ENCODE data around the gene SLC13A2.
A peak's percentile ranks its signal among the peaks of the same experiment; 100 is the strongest.

Gene SLC13A2

GRCh38 chr17:28494445-28495188 is 21.2 kb downstream of the SLC13A2 start:
- peak; percentile 86 for DNase-seq

- DNase-seq, result no peak
Observed at GRCh38 chr17:28495635-28496034, 22.2 kb downstream of the SLC13A2 start.

GRCh38 chr17:28497931-28498330 is 24.5 kb downstream of the SLC13A2 start:
- DNase-seq, result no peak

DNA sequence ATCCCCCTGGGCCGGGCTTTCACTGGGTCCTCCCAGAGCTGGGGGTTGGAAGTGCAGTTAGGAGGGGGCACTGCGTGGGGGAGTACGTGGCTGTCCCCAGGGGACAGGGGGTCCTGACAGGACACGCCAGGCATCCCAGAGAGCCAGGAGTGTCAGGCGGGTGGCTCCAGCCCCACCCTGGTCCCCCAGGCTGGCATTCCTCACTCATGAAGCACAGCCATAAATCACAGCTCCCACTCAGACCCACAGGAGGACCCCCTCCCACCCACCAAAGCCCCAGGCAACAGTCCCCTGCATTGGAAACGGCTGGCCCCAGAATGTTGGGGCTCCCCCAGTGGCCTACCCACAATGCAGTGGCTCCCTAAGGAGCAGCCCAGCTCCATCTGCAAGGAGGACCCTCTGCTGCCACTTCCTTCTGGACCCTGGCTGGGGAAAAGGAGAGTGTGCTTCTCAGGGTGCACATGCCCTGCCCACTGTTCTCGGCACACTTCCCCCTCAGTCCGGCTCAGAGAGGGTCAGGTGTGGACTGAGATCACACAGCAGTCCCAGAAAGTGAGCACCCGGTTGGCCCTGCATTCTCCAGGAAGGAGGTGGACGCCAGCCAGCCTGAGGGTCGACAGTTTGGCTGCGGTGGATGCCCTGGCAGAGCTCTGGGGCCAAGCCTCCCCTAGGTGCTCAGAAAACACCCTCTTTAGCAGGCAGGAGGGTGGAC is 25.4 kb downstream of the SLC13A2 start:
- no peak for DNase-seq

DNA sequence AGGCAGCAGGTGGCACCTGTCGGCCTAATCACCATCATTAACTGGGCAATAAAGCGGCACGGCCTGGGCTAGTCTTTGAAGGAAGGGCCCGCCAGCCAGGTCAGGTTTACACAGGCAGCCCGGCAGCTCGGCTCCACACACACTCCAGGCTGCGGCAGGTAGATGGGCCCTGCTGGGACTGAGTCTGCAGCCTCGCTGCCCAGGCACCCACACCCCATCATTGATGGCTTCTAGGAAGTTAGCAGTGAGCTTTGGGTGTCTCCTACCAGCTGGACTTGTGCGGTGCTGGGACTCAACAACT is 25.9 kb downstream of the SLC13A2 start:
- no peak for DNase-seq

DNA sequence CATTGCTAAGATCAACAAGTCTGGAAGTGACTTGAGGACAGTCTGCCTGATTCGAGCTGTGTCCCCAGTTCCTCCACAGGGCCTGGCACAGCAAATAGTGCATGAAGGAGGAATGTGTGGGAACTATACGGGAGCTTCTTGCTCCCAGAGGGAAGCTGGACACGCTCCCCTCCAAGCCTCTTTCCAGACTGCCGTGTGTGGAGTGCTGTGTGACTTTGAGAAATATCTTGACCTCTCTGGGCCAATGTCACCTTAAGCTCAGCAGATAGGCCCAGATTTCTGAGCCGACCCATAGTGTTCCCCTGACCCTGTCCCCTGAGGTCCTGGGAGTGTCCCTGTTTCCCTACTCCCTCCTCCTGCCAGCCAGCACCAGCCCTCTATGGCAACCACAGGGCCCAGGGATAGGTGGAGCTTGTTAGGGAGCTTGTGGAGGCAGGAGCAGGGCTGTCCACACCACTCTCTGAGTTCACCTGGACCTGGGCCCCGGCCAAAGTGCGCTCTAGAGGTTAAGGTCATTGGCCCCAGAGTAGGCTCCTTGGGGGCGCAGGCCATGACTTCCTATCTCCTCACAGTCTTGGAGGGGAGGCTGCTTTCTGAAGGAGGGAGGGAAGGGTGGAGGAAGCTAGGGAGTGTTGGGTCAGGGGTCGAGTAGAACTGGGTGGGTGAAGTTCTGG is 26.4 kb downstream of the SLC13A2 start:
- no peak for DNase-seq

GRCh38 chr17:28500712-28501379 is 27.4 kb downstream of the SLC13A2 start:
- DNase-seq, result no peak

- no peak for DNase-seq
Observed at GRCh38 chr17:28501421-28502284, 28.2 kb downstream of the SLC13A2 start.

DNA sequence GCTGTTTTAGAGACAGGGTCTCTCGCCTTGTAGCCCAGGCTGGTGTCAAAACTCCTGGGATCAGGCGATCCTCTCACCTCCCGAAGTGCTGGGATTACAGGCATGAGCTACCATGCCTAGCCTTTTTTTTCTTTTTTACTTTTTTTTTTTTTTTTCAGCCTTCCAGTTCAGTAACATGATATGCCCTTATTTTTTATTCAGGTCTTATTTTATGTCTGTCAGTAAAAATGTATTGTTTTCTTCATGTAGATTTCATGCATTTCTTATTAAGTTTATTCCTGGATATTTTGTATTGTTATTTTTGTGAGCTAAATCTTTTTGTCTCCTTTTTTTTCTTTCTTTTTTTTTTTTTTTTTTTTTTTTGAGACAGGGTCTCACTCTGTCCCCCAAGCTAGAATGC is 30.0 kb downstream of the SLC13A2 start:
- no peak for DNase-seq

DNA sequence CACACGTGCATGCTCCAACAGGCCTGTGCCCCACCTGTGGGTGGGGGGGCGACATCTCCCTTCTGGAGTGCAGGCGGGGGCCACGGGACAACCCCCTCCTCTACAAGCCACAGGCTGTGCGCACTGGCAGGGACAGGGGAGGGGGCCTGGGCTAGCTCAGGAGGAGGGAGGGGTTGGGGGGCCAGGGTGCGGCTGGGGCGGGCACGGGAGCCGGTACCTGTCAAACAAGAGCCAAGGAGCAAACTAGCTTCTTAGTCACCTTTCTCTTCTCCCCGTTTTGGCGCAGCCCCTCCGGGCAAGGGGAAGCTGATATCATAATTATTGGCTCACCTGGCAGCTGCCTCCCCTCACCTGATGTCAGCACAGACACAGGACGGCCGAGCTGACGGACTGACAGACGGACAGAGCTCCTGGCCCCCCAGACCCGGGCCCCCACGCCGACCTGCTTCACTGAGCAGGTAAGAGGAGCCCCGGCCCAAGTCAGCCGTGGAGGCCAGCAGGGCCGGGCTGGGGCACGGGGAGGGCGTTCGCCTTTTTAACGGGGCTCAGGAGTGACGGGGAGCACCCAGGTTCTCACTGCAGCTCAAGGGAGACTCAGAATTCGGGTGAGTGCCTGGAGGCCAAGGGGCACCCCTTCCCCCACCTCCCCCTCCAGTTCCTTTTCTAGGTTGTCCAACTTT is 32.7 kb downstream of the SLC13A2 start, which contains the start of gene FOXN1:
FOXN1 (plus strand) TSS at position 363 of the 680 bp plus-strand sequence. CDS start 17,622 bp downstream, outside the sequence.
- DNase-seq, result no peak

- no peak for DNase-seq
Observed at GRCh38 chr17:28506763-28507487, 33.5 kb downstream of the SLC13A2 start.

DNA sequence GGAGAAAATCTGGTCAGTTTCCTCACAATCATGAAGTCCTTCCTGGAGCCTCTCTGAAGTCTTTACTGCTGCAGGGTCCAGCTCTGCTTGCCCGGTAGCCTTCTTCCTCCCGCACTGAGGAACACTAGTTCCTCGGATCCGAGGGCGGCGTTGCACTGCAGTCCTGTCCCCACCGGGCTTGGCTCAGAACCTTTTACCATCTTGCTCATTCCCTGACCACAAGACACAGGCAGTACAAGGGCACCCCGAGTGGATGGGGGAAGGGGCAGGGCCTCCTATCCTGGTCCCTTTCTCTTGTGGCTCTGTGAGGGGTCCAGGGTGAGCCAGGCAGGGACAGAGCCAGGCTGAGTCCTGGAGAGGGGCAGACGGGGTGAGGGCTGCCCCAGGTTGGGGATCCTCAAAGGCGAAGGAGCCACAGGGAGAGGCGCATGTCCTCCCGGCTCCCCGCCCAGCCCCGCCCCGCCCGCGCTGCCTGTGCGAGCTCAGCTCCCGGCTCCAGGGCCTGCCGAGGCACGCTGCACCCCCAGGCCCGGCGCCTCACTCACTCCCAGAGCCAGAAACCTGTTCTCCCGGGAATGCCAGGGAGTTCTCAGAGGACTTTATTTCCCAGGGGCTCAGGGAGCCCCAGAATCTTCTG is 34.2 kb downstream of the SLC13A2 start:
- DNase-seq, result no peak

- DNase-seq, result no peak
Observed at GRCh38 chr17:28508211-28508724, 34.8 kb downstream of the SLC13A2 start.

DNA sequence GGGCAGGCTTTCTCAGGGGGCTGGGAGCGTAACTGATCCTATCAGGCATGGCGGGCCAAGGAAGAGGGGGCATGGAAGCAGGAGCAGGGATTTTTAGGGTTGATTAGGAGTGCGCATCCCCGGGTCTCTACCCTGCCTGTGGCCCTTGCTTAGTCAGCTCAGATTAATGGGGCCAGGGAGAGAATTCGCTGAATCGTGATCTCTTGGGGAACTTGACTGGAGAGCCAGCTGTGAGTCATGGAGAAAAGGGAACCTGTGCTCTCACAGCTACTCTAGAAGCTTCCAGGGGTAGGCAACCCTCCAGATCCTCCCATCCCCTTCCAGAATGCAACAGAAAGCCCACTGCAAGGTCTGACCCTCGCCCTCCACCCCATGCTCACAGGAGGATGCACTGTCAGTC is 36.3 kb downstream of the SLC13A2 start:
- no peak for DNase-seq

GRCh38 chr17:28511858-28512461 is 38.5 kb downstream of the SLC13A2 start:
- no peak for DNase-seq

- DNase-seq, result no peak
Observed at GRCh38 chr17:28513476-28513875, 40.0 kb downstream of the SLC13A2 start.

DNA sequence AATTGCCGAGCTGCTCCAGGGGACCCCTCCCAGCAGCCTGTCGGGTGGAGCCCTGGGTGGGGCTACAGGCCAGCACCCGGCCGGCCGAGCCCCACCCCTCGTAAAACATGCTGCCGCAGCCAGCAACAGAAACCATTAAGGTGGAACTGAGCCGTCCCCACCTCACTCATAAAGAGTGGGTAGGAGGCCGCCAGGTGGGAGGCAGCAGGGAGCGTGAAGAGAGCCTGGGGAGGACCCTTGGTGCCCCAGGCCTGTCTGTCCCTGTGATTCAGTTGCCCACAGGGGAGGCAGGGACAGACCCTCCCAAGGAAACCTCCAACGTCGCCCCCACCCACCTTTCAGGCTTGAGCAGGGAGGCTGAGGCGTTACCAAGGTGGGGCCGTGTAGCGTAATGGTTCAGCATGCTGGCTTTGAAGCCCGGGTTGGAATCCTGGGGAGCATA is 41.1 kb downstream of the SLC13A2 start:
- DNase-seq, result no peak

DNA sequence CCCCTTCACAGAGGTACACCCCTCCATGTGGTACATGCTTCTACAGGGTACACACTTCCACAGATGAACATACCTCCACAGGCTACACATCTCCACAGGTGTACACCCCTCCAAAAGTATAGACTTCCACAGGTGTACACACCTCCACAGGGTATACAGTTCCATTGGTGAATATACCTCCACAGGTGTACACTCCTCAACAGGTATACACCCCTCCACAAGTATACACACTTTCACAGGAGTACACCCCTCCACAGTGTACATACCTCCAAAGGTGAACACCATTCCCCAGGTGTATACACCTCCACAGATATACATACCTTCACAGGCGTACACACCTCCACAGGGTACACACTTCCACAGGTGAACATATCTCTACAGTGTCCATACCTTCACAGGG is 42.1 kb downstream of the SLC13A2 start:
- no peak for DNase-seq

GRCh38 chr17:28518132-28518531 is 44.7 kb downstream of the SLC13A2 start:
- DNase-seq, result no peak

DNA sequence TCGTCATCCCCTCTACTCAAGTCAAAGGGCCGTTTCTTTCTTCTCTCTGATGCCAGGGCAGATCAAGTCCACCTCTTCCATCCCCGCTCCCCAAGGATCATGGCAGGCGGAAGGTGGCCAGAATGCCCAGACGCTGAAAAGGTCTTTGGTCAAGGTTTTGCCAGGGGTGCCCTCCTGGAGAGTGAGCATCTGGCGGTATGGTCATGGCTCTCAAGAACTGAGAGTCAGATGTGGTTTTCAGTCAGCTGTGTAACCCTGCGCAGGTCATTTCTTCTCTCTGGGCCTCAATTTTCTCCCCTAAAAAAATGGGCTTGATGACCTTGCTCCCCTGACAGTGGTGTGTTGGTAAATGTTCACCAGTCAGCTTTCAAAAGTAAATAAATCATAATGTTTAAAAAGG is 45.1 kb downstream of the SLC13A2 start:
- no peak for DNase-seq
